ENCODE results near the gene TPK1. TPM values are rescaled to one million over a fixed set of nuclear protein-coding genes. Genes with fewer than 3 reads are reported as not detected.
"Not testable (repeated sequence)": the region's sequence is repeated elsewhere in the genome, so short reads cannot be mapped to it uniquely, and the experiment has no call there.

The TPK1 gene
- total and polyA plus RNA-seq, 8 donors = 1.8 to 13.0 (median 4.3) TPM

DNA sequence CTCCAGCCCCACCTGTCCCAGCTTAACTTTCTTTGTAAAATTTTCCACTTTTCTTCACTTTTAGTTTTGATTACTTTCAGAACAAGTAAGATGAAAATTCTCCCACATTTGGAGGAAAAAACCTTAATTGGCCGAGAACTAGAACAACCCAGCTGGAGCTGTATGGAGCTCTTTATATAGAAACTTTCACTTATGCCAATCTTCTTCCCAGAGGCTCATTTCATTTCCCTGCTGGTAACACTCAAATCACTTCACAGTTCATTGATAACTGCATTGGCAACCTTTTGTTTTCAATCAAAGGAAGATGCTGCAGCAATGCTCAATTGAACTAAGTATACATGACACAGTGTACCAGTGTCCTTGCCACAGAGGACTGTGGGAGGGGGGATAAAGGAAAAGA is 256.2 kb downstream of the TPK1 start:
- intact Hi-C loops (cut with DNase I; ENCODE audit: low total_unique reads) = no loop called here
- no peak for DNase-seq
- no peak overlapping the region for H3K4me3 ChIP-seq
- H3K36me3 ChIP-seq = no peaks in the 10 kb centered on the region
- H3K27ac ChIP-seq = no peak overlapping the region
- whole genome bisulfite sequencing, 5 donors = 83 to 94% (median 86%) methylated on average over 1 of the region's 1 CpG
- H3K27me3 ChIP-seq = no peaks in the 10 kb centered on the region
- no peaks in the 10 kb centered on the region for H3K4me1 ChIP-seq
- H3K9me3 ChIP-seq = peaks cover 0 to 2% (median 0%) of the 10 kb centered on the region in 4 donors
- TF ChIP-seq EP300 (IDR thresholded peaks at IDR 0.05) (no peak), POLR2AphosphoS5 (IDR thresholded peaks at IDR 0.05) (no peak), POLR2A (IDR thresholded peaks at IDR 0.05) (no peak)
- TF ChIP-seq, protein P1, sequence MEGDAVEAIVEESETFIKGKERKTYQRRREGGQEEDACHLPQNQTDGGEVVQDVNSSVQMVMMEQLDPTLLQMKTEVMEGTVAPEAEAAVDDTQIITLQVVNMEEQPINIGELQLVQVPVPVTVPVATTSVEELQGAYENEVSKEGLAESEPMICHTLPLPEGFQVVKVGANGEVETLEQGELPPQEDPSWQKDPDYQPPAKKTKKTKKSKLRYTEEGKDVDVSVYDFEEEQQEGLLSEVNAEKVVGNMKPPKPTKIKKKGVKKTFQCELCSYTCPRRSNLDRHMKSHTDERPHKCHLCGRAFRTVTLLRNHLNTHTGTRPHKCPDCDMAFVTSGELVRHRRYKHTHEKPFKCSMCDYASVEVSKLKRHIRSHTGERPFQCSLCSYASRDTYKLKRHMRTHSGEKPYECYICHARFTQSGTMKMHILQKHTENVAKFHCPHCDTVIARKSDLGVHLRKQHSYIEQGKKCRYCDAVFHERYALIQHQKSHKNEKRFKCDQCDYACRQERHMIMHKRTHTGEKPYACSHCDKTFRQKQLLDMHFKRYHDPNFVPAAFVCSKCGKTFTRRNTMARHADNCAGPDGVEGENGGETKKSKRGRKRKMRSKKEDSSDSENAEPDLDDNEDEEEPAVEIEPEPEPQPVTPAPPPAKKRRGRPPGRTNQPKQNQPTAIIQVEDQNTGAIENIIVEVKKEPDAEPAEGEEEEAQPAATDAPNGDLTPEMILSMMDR (IDR thresholded peaks at IDR 0.05) = no peak

DNA sequence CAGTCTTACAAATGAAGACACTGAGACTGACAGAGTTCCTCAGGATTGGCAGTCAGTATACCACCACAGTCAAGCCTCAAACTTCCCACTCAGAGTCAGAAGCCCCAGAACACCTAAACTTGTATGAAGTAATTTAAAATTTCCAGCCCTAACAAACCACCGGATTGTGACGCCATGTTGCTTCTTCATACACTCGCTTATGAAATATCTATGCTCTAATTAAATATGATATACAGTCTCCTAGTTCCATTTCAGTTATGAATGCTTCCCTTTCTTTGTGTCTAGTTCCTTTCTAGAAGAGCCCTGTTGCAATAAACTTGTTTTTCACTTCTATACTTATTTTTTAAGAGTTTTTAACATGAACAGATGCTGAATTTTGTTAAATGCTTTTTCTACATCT is 260.4 kb downstream of the TPK1 start:
- Histone ChIP-seq H3K27me3 (no peaks in the 10 kb centered on the region), H3K9me3 (peaks cover 0 to 3% (median 0%) of the 10 kb centered on the region in 4 donors), H3K36me3 (no peaks in the 10 kb centered on the region), H3K27ac (no peak overlapping the region), H3K4me3 (no peak overlapping the region), H3K4me1 (no peaks in the 10 kb centered on the region)
- TF ChIP-seq, protein P1 (IDR thresholded peaks at IDR 0.05) = no peak
- no peak for TF ChIP-seq POLR2A (IDR thresholded peaks at IDR 0.05)
- 85 to 97% (median 90%) methylated on average over 3 of the region's 3 CpGs for WGBS, 5 donors
- DNase-seq = no peak
- intact Hi-C loops (cut with DNase I; ENCODE audit: low total_unique reads) = no loop called here

DNA sequence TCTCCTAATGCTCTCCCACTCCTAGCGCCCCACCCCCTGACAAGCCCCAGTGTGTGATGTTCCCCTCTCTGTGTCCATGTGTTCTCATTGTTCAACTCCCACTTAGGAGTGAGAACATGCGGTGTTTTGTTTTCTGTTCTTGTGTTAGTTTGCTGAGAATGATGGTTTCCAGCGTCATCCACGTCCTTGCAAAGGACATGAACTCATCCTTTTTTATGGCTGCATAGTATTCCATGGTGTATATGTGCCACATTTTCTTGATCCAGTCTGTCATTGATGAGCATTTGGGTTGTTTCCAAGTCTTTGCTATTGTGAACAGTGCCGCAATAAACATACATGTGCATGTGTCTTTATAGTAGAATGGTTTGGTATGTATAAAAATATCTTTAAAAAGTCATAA is 261.1 kb downstream of the TPK1 start:
- H3K4me3 ChIP-seq; H3K4me1 ChIP-seq; intact Hi-C loops (cut with DNase I; ENCODE audit: low total_unique reads); H3K27me3 ChIP-seq; H3K9me3 ChIP-seq; H3K36me3 ChIP-seq; H3K27ac ChIP-seq; DNase-seq: not testable (repeated sequence)
- WGBS, 5 donors = 80 to 96% (median 94%) methylated on average over 5 of the region's 5 CpGs

DNA sequence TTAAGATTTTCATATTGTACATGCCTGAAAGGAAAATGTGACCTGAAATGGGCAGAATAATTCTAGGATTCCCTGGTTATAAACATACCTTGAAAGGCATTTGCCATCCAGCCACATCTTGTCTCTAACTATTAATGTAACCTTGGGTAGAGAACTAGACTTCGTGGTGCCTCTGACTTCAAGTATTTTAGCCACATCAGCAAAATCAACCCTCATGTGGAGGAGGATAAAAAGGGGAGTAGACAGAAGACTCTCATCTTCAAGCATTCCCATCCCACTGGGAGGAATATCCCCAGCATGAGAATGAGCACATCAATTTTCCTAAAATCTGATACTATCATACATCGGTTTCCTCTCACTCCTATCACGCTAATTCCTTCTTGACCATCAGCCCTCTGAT is 267.6 kb downstream of the TPK1 start:
- intact Hi-C loops (cut with DNase I; ENCODE audit: low total_unique reads) = no loop called here
- no peak overlapping the region for H3K27ac ChIP-seq
- no peaks in the 10 kb centered on the region for H3K4me1 ChIP-seq
- no peaks in the 10 kb centered on the region for H3K9me3 ChIP-seq
- DNase-seq = no peak
- TF ChIP-seq POLR2A (IDR thresholded peaks at IDR 0.05) = no peak
- TF ChIP-seq EP300 (IDR thresholded peaks at IDR 0.05) = no peak
- no peak for TF ChIP-seq POLR2AphosphoS5 (IDR thresholded peaks at IDR 0.05)
- TF ChIP-seq, protein P1 (IDR thresholded peaks at IDR 0.05) = no peak
- H3K4me3 ChIP-seq = no peak overlapping the region
- 84 to 95% (median 91%) methylated on average over 3 of the region's 3 CpGs for WGBS, 5 donors
- no peaks in the 10 kb centered on the region for H3K27me3 ChIP-seq
- no peaks in the 10 kb centered on the region for H3K36me3 ChIP-seq

DNA sequence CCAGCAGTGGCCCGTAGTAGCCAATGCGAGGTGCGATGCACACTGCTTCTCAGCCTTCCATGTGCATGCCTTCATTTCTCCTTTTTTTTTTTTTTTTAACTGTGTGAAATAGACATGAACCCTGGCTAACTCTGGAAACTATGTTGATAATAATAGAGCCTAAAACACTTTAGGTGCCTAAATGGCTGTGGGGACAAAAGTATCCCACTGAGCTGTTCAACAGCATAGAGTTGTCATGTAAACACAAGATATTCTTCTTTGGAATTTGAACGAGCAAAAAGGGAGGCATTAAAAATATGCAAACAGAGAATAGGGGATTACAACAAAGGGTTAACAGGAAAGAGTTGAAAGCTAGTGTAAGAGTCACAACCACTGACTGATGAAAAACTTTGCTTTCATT is 270.3 kb downstream of the TPK1 start:
- H3K9me3 ChIP-seq = no peaks in the 10 kb centered on the region
- H3K4me1 ChIP-seq = no peaks in the 10 kb centered on the region
- no peaks in the 10 kb centered on the region for H3K36me3 ChIP-seq
- H3K27me3 ChIP-seq = no peaks in the 10 kb centered on the region
- WGBS, 5 donors = 79 to 82% (median 81%) methylated on average over 4 of the region's 4 CpGs
- intact Hi-C loops (cut with DNase I; ENCODE audit: low total_unique reads) = no loop called here
- no peak for TF ChIP-seq POLR2AphosphoS5 (IDR thresholded peaks at IDR 0.05)
- TF ChIP-seq POLR2A (IDR thresholded peaks at IDR 0.05) = no peak
- no peak for TF ChIP-seq EP300 (IDR thresholded peaks at IDR 0.05)
- DNase-seq = no peak
- no peak overlapping the region for H3K27ac ChIP-seq
- H3K4me3 ChIP-seq = no peak overlapping the region
